ENCODE measurements around the gene DNASE1L2. TPM values are rescaled to one million over a fixed set of nuclear protein-coding genes. Genes with fewer than 3 reads are reported as not detected.

Gene DNASE1L2
- polyA plus RNA-seq, 3 donors from 2014 or later = not detected

DNA sequence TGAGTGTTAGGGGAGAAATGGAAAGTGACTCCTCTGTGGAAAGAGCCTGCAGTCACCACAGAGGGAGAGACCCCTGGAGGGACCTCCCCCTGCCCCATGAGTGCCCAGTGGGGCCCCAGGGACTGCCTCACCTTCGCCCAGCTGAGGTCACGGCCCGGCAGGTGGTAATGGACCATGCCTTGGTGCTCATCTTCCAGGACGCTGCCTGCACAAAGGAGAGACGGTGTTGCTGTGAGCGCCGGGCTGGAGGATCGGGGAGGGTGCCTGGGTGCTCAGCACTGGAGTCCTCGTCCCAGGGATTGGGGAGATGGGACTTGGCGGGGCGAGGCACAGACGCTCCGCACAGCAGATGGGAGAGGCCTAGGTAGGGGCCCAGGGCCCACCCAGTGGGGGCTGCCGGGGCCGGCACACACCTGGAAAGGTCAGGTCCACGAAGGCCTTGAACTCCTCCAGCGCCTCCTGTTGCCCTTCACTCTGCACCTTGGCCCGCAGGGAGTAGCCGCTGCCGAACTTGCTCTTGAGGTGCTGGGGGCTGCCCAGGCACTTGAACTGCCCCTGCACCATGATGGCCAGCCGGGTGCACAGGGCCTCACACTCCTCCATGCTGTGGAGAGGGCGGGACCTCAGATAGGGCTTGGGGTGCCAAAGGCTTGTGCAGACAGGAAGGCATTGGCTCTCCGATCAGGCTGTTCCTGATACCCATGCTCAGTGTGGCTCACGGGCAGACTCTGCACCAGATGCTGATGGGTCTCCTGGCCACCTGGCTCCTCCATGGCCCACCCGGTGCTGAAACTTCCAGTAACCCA, 41.4 kb downstream of the DNASE1L2 start:
- H3K27me3 Mint-ChIP-seq (ENCODE audit: low read depth in 3 of 3) = no peaks in the 10 kb centered on the region
- no peak overlapping the region for H3K27ac Mint-ChIP-seq
- H3K4me3 Mint-ChIP-seq = no peak overlapping the region
- H3K4me1 Mint-ChIP-seq = no peaks in the 10 kb centered on the region
- DNase-seq = no peak
- H3K9me3 Mint-ChIP-seq = no peaks in the 10 kb centered on the region
- peaks cover 0 to 4% (median 3%) of the 10 kb centered on the region in 3 donors for H3K36me3 Mint-ChIP-seq

DNA sequence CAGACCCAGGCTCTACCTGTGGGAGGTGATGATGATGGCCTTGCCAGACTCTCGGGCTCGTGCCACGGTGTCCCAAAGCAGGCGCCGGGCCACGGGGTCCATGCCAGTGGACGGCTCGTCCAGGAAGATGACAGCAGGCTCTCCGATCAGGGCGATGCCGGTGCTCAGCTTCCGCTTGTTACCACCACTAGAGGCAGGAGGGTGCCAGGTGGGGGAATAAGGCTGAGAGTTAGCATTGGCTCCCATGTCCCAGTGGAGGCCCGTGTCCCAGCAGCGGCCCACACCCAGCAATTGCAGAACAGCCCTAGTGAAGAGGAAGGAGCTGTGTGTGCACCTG, 42.0 kb downstream of the DNASE1L2 start:
- H3K27me3 Mint-ChIP-seq (ENCODE audit: low read depth in 3 of 3) = no peaks in the 10 kb centered on the region
- H3K4me1 Mint-ChIP-seq = no peaks in the 10 kb centered on the region
- no peaks in the 10 kb centered on the region for H3K9me3 Mint-ChIP-seq
- no peak for DNase-seq
- no peak overlapping the region for H3K4me3 Mint-ChIP-seq
- peaks cover 0 to 4% (median 3%) of the 10 kb centered on the region in 3 donors for H3K36me3 Mint-ChIP-seq
- no peak overlapping the region for H3K27ac Mint-ChIP-seq

DNA sequence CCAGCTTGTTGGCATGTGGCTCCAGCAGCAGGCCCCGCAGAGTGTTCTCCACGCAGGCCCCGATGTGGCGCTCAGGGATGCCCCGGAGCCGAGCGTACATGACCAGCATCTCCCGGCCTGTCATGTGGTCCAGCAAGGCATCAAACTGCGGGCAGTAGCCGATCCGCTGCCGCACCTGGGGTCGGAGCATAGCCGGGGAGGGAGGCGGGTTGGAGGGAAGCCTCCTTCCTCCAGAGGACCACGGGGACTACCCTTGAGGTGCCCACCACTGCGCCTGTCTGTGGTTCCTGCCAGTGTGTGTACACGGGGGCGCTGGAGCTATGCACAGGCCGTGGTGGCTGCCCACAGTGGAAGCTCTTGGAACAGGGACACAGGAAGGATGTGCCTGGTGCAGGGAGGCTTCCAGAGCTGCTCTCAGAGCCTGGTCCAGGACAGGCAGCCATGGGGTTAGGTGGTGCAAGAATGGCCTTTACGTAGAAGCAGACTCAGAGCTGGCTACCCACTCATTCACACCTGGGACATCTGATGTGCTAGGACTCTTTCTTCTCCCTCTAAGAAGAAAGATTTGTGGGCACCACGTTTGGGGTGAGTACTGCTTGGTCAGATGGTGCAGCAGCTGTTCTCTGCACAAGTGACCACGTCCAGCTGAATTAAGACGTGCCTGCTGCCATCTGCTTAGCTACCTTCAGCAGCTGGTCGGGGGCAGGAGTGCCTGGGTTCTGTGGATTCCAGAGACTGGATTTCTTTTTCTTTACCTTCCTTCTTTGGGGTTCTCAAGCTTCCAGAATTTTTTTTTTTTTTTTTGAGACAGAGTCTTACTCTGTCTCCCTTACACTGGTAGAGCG, 42.9 kb downstream of the DNASE1L2 start:
- Mint-ChIP-seq H3K4me1 (no peaks in the 10 kb centered on the region), H3K4me3 (no peak overlapping the region), H3K36me3 (peaks cover 0 to 8% (median 7%) of the 10 kb centered on the region in 3 donors), H3K9me3 (no peaks in the 10 kb centered on the region), H3K27me3 (ENCODE audit: low read depth in 3 of 3) (no peaks in the 10 kb centered on the region), H3K27ac (no peak overlapping the region)
- no peak for DNase-seq

DNA sequence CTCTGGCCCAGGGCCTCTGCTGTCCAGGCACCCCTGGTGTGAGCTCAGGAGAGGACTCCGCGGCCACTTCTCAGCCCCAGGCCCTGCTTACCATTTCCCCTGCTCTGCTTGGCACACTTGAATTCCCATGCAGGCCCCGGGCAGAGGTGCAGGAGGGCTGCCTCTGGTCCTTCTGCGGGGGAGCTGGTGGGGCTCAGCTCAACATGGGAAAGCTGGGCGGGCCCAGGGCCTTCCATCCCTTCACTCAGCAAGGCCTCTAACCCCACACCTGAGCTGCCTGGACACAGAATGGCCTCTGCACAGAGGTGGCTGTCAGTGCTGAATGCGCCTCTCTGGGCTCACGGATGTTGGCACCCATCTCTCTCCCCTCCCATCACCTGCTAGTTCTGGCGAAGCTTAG, 44.2 kb downstream of the DNASE1L2 start:
- DNase-seq = no peak
- Mint-ChIP-seq H3K4me1 (no peaks in the 10 kb centered on the region), H3K4me3 (no peak overlapping the region), H3K27me3 (ENCODE audit: low read depth in 3 of 3) (peaks cover 0 to 2% (median 0%) of the 10 kb centered on the region in 3 donors), H3K9me3 (no peaks in the 10 kb centered on the region), H3K27ac (no peak overlapping the region), H3K36me3 (peaks cover 0 to 8% (median 7%) of the 10 kb centered on the region in 3 donors)

DNA sequence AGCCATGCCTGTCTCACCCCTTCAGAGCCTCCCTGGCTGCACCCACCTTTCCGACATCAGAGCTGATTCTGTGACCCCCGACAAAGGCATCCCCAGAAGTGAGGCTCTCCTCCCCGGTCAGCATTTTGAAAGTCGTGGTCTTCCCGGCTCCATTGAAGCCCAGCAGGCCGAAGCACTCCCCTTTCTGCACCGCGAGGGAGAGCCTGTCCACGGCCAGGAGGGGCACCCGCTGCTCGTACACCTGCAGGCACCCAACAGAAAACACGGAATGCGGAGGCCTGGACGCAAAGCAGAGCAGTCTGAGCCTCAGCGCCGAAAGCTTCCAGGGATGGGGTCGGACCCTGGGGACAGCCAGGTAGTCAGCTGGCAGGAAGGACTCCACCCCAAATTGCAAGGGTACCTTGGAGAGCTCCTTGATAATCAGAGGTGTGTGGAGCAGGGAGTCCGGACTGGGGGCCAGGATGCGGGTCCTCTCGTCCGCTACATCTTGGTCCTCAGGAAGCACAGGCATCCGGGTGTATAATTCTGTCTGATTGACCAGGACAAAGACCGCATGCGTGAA, 44.8 kb downstream of the DNASE1L2 start:
- Mint-ChIP-seq H3K4me1 (no peaks in the 10 kb centered on the region), H3K9me3 (no peaks in the 10 kb centered on the region), H3K4me3 (no peak overlapping the region), H3K27me3 (ENCODE audit: low read depth in 3 of 3) (peaks cover 0 to 2% (median 0%) of the 10 kb centered on the region in 3 donors), H3K27ac (no peak overlapping the region), H3K36me3 (peaks cover 0 to 8% (median 7%) of the 10 kb centered on the region in 3 donors)
- no peak for DNase-seq

DNA sequence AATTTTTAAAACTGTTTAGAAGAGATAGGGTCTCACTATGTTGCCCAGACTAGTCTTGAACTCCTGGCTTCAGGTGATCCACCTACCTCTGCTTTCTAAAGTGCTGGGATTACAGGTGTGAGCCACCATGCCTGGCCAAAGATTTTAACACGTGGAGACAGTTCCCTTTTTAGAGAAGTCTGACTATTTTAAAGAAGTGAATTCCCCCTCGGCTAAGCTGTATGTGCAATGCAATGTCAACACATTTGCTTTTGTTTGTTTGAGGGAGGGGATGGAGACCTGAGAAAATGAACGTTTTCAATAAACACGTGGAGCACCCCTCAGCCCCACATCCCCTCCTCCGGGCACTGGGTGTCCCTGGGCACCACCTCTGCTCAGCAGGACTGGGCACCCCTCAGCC, 46.0 kb downstream of the DNASE1L2 start:
- H3K4me3 Mint-ChIP-seq = no peak overlapping the region
- no peaks in the 10 kb centered on the region for H3K4me1 Mint-ChIP-seq
- no peaks in the 10 kb centered on the region for H3K9me3 Mint-ChIP-seq
- H3K27ac Mint-ChIP-seq = no peak overlapping the region
- peaks cover 0 to 2% (median 0%) of the 10 kb centered on the region in 3 donors for H3K27me3 Mint-ChIP-seq (ENCODE audit: low read depth in 3 of 3)
- peaks cover 0 to 8% (median 7%) of the 10 kb centered on the region in 3 donors for H3K36me3 Mint-ChIP-seq
- DNase-seq = no peak

DNA sequence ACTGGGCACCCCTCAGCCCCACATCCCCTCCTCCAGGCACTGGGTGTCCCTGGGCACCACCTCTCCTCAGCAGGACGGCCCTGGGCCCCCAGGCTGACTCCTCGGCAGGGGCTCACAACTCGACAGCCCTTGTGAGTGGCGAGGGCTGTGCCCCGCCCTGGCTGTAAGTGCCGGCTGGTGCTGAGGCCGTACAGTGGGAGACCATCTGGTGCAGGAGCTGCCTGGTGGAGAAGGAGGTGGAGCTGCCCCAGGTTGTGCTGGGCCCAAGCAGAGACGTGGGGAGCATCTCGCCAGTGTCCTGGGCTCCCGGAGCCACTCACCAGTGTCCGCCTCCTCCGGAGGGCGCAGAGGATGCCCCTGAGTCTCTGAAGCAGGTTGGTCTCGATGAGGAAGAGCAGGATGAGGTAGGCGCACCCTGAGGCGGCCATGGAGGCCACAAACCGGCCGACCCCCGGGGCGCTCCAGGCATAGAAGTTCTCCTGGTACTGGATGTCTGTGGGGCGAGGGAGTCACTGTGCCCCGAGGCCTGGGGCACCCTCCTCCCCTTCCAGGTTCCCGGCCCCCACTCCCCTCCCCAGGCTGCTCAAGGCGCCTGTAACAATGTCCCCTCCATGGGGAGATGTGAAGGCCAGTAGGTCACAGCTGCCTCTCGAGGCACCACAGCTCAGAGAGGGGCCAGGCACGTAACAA, 46.8 kb downstream of the DNASE1L2 start:
- no peaks in the 10 kb centered on the region for H3K9me3 Mint-ChIP-seq
- no peak overlapping the region for H3K4me3 Mint-ChIP-seq
- H3K4me1 Mint-ChIP-seq = no peaks in the 10 kb centered on the region
- peaks cover 0 to 3% (median 0%) of the 10 kb centered on the region in 3 donors for H3K27me3 Mint-ChIP-seq (ENCODE audit: low read depth in 3 of 3)
- peaks cover 0 to 8% (median 7%) of the 10 kb centered on the region in 3 donors for H3K36me3 Mint-ChIP-seq
- no peak overlapping the region for H3K27ac Mint-ChIP-seq
- no peak for DNase-seq

DNA sequence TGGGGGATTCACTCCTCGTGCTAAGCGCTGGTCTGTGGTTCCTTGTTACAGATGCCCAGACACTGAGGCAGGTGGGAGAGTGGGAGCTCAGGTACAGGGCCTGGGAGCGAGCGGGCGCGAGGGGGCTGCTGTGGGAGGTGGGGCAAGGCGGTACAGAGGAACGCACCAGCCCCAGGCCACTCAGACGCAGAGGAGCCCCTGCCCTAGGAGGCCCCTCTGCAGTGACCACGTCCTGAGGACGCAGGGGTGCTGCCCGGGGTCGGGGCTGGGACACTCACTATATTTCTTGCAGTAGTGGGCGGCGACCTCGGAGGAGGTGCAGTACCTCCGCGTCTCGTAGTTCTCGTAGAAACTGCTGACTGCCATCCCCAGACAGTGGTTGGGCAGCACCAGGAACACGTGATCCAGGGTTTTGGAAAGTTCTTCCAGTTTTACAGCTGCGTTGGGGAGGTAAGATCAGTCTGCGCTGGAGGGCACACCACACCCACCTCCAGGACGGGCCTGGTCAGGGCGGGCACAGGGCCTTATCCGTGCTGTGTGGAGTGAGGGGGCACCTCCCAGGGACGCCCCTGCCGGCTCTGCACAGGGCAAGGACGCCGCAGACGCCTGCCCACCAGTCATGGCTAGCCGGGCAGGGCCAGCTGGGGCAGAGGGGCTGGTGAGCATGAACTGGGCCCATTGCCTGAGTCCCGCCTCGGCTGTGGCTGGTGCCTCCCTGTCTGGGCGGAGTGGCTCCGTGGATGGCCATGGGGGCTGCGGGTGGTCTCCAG, 47.9 kb downstream of the DNASE1L2 start:
- no peak overlapping the region for H3K27ac Mint-ChIP-seq

DNA sequence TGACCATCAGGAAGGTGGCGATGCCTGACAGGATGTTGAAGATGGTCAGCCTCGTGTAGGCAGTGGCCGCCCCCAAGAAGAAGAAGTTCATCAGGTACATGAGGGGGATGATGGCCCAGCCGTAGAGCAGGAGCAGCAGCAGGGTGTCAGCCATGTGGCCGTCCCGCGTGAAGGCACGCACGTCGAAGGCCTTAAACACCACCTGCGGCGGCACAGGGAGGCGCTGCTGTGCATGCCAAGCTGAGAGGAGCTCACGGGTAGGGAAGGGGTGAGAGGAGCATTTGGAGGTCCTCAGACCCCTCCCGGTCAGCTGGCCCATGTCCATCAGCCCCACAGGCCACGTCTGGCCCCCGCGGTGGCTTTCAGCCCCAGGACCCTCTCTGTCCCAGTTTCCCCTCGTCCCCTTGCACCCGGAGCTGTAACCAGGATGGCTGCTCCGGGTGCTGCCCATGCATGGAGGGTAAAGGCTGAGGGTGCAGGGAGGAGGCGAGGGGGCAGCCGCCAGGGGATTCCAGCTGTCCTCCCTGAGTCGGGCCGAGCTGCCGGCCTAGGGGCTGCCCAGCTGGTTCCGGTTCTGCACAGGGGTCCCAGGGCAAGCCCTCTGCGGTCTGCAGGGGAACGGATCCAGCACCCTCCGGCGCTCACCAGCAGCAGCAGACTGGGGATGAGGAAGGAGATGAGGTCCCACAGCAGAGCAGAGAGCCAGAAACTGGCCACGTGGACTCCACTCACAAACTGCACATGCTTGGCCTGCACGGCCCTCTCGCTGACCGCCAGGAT, 48.7 kb downstream of the DNASE1L2 start:
- no peak overlapping the region for H3K27ac Mint-ChIP-seq
- no peaks in the 10 kb centered on the region for H3K4me1 Mint-ChIP-seq
- H3K36me3 Mint-ChIP-seq = peaks cover 0 to 6% (median 6%) of the 10 kb centered on the region in 3 donors
- H3K9me3 Mint-ChIP-seq = no peaks in the 10 kb centered on the region
- peaks cover 0 to 3% (median 0%) of the 10 kb centered on the region in 3 donors for H3K27me3 Mint-ChIP-seq (ENCODE audit: low read depth in 3 of 3)
- no peak for DNase-seq
- H3K4me3 Mint-ChIP-seq = no peak overlapping the region

More for the DNA sequence above, 47.9 kb downstream of the DNASE1L2 start:
- H3K4me1 Mint-ChIP-seq = no peaks in the 10 kb centered on the region
- H3K9me3 Mint-ChIP-seq = no peaks in the 10 kb centered on the region
- H3K4me3 Mint-ChIP-seq = no peak overlapping the region
- peaks cover 0 to 8% (median 7%) of the 10 kb centered on the region in 3 donors for H3K36me3 Mint-ChIP-seq
- peaks cover 0 to 3% (median 0%) of the 10 kb centered on the region in 3 donors for H3K27me3 Mint-ChIP-seq (ENCODE audit: low read depth in 3 of 3)
- DNase-seq = no peak

DNA sequence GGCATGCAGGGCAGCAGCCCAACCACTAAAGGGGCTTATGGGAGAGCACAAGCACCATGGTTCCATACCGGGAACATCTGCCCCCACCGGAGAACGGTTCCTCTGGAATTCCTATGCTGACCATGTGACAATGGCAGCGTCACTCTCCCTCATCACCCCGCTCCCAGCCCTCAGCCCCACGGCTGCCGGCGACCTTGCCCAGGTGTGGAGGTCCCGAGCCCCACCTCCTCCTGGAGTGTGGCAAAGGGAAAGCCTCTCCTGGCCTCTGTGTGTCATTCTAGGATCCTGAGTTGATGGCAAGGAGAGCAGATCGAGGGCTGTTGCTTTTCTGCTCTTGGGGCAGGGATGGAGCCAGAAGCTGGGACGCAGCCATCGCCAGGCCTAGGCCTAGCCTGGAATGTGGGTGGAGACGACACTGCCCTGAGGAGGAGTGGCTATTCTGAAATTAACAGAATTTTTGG, 49.5 kb downstream of the DNASE1L2 start:
- H3K4me1 Mint-ChIP-seq = no peaks in the 10 kb centered on the region
- no peak overlapping the region for H3K4me3 Mint-ChIP-seq
- peaks cover 0 to 3% (median 0%) of the 10 kb centered on the region in 3 donors for H3K27me3 Mint-ChIP-seq (ENCODE audit: low read depth in 3 of 3)
- H3K27ac Mint-ChIP-seq = no peak overlapping the region
- H3K36me3 Mint-ChIP-seq = peaks cover 0 to 4% (median 4%) of the 10 kb centered on the region in 3 donors
- peaks cover 0 to 2% (median 0%) of the 10 kb centered on the region in 6 donors for H3K9me3 Mint-ChIP-seq
- no peak for DNase-seq

DNA sequence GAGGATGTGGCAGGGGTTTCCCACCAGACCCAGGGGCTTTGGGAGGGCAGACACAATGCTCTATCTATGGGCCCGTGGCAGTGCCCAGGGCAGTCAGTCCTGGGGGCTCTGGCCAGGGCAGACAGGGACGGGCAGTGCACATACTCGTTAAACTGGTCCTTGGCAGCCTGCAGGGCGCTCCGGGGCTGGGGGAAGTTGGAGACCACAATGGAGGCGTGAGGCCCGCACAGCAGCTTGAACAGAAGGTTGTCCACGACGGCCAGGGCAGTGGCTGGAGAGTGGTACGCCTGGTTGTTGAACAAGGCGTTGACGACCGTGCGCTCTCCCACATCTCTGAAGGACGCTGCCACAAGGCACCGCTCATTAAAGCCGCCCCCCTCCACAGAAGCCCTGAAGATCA, 50.3 kb downstream of the DNASE1L2 start:
- Mint-ChIP-seq H3K27ac (no peak overlapping the region), H3K27me3 (ENCODE audit: low read depth in 3 of 3) (peaks cover 0 to 4% (median 0%) of the 10 kb centered on the region in 3 donors), H3K4me3 (no peak overlapping the region), H3K4me1 (no peaks in the 10 kb centered on the region), H3K36me3 (peaks cover 0 to 4% (median 4%) of the 10 kb centered on the region in 3 donors), H3K9me3 (peaks cover 0 to 2% (median 0%) of the 10 kb centered on the region in 6 donors)
- no peak for DNase-seq

DNA sequence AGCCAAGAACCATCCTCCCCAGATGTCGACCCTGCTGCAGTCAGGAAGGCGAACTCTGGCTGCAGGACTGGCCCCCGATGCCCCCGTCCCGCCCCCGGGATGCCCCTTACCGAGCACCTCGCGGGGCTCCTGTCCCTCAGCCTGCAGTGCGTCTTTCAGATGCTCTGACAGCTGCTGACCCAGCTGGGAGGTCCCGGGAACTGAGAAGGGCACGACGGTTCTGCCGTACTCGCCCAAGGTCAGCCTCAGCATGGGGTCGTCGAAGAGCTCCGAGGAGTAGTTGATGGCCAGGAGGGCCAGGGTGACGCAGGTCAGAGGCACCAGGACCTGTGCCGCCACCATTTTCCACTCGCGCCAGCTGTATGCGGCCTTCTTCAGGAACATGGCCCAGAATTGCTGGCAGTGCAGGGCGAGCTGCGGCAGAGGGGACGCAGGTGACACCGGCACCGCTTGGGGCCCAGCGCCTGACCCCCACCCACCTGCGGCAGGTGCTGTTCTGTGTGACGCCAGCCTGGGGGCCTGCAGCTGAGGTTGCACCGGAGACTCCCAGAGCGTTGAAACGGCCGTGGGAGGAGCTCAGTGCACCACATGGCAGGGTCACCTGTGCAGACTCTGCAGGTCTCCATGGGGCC, 51.8 kb downstream of the DNASE1L2 start:
- Mint-ChIP-seq H3K9me3 (peaks cover 0 to 2% (median 0%) of the 10 kb centered on the region in 6 donors), H3K36me3 (peaks cover 0 to 4% (median 4%) of the 10 kb centered on the region in 3 donors), H3K4me1 (no peaks in the 10 kb centered on the region), H3K4me3 (no peak overlapping the region), H3K27ac (no peak overlapping the region), H3K27me3 (ENCODE audit: low read depth in 3 of 3) (peaks cover 0 to 4% (median 0%) of the 10 kb centered on the region in 3 donors)
- DNase-seq = no peak

Data from immature natural killer cell (primary cell).